ACC112 (cell line): ENCODE data around the gene RAB5B.

Experiments
- H2AFZ ChIP-seq: fragments of 200-600 bp; sonication (generic); one replicate; pipeline ENCODE4 v1.6.0; 2017; ENCODE audit warnings: antibody characterized with exemption, low read length; ENCODE audit not compliant: unreplicated experiment
- H3K27ac ChIP-seq: fragments of 200-600 bp; sonication (generic); 2 replicates; pipeline ENCODE4 v1.5.1; 2014; ENCODE audit warnings: low read depth, mild to moderate bottlenecking, antibody characterized with exemption, low read length, moderate library complexity
- H3K27me3 ChIP-seq: fragments of 200-600 bp; sonication (generic); 2 replicates; pipeline ENCODE4 v1.6.1; 2014; ENCODE audit warnings: mild to moderate bottlenecking, antibody characterized with exemption, low read length, moderate library complexity, mixed read lengths; ENCODE audit not compliant: insufficient read depth
- H3K36me3 ChIP-seq: fragments of 200-600 bp; sonication (generic); 2 replicates; pipeline ENCODE4 v1.6.1; 2016; ENCODE audit warnings: mild to moderate bottlenecking, antibody characterized with exemption, low read length, moderate library complexity, mixed read lengths; ENCODE audit not compliant: insufficient read depth
- H3K4me1 ChIP-seq: fragments of 200-600 bp; sonication (generic); one replicate; pipeline ENCODE4 v1.6.1; 2016; ENCODE audit warnings: low read length, mixed read lengths; ENCODE audit not compliant: insufficient read depth, unreplicated experiment, control insufficient read depth
- H3K4me3 ChIP-seq: fragments of 200-600 bp; sonication (generic); 2 replicates; pipeline ENCODE4 v1.5.1; 2014; ENCODE audit warnings: mild to moderate bottlenecking, low read depth, low read length
- H3K79me2 ChIP-seq: fragments of 200-600 bp; sonication (generic); one replicate; pipeline ENCODE4 v1.6.0; 2016; ENCODE audit warnings: low read length; ENCODE audit not compliant: control insufficient read depth, unreplicated experiment, insufficient read depth

RAB5B gene

GRCh38 chr12:55942055-55942454, 31.8 kb upstream of the RAB5B start:
- H3K36me3 ChIP-seq: peaks cover 20% of the 10 kb centered on the region
- no peak overlapping the region for H3K4me3 ChIP-seq
- H3K27ac ChIP-seq: no peak overlapping the region

GRCh38 chr12:55942577-55943136, 31.2 kb upstream of the RAB5B start:
- no peak overlapping the region for H3K27ac ChIP-seq
- H3K36me3 ChIP-seq: peaks cover 16% of the 10 kb centered on the region
- peaks cover 10% of the 10 kb centered on the region for H3K4me1 ChIP-seq
- no peak overlapping the region for H3K4me3 ChIP-seq
- no peaks in the 10 kb centered on the region for H3K79me2 ChIP-seq
- H2AFZ ChIP-seq: no peak overlapping the region
- H3K27me3 ChIP-seq: no peaks in the 10 kb centered on the region

More at GRCh38 chr12:55942055-55942454, 31.8 kb upstream of the RAB5B start:
- H2AFZ ChIP-seq: no peak overlapping the region
- no peaks in the 10 kb centered on the region for H3K27me3 ChIP-seq
- peaks cover 15% of the 10 kb centered on the region for H3K4me1 ChIP-seq
- no peaks in the 10 kb centered on the region for H3K79me2 ChIP-seq

- Histone ChIP-seq H3K27ac (no peak overlapping the region), H3K79me2 (no peaks in the 10 kb centered on the region), H2AFZ (no peak overlapping the region), H3K36me3 (peaks cover 13% of the 10 kb centered on the region), H3K4me3 (no peak overlapping the region), H3K4me1 (no peaks in the 10 kb centered on the region), H3K27me3 (no peaks in the 10 kb centered on the region)
Observed at GRCh38 chr12:55946553-55946952, 27.3 kb upstream of the RAB5B start.

GRCh38 chr12:55955344-55955743, 18.5 kb upstream of the RAB5B start:
- H3K79me2 ChIP-seq: no peaks in the 10 kb centered on the region
- H3K27ac ChIP-seq: no peak overlapping the region
- no peaks in the 10 kb centered on the region for H3K27me3 ChIP-seq
- H3K4me3 ChIP-seq: no peak overlapping the region
- H2AFZ ChIP-seq: no peak overlapping the region
- H3K36me3 ChIP-seq: peaks cover 10% of the 10 kb centered on the region
- peaks cover 10% of the 10 kb centered on the region for H3K4me1 ChIP-seq

- H3K27me3 ChIP-seq: no peaks in the 10 kb centered on the region
- no peak overlapping the region for H2AFZ ChIP-seq
- H3K27ac ChIP-seq: no peak overlapping the region
- peaks cover 10% of the 10 kb centered on the region for H3K36me3 ChIP-seq
- H3K4me1 ChIP-seq: peaks cover 10% of the 10 kb centered on the region
- H3K4me3 ChIP-seq: no peak overlapping the region
- H3K79me2 ChIP-seq: no peaks in the 10 kb centered on the region
Observed at GRCh38 chr12:55955800-55956508, 17.9 kb upstream of the RAB5B start.

GRCh38 chr12:55957106-55957859, 16.6 kb upstream of the RAB5B start:
- no peak overlapping the region for H3K27ac ChIP-seq
- H3K79me2 ChIP-seq: no peaks in the 10 kb centered on the region
- H2AFZ ChIP-seq: no peak overlapping the region
- H3K27me3 ChIP-seq: no peaks in the 10 kb centered on the region
- no peak overlapping the region for H3K4me3 ChIP-seq
- peaks cover 10% of the 10 kb centered on the region for H3K4me1 ChIP-seq
- H3K36me3 ChIP-seq: no peaks in the 10 kb centered on the region

GRCh38 chr12:55963760-55964159, 10.1 kb upstream of the RAB5B start:
- Histone ChIP-seq H3K4me3 (no peak overlapping the region), H3K36me3 (peaks cover 4% of the 10 kb centered on the region; the same call in 1 of the 2 replicates), H3K27ac (no peak overlapping the region), H3K79me2 (peaks cover 21% of the 10 kb centered on the region), H2AFZ (no peak overlapping the region), H3K4me1 (peaks cover 16% of the 10 kb centered on the region), H3K27me3 (no peaks in the 10 kb centered on the region)

- Histone ChIP-seq H3K36me3 (peaks cover 7% of the 10 kb centered on the region; the same call in 1 of the 2 replicates), H2AFZ (no peak overlapping the region), H3K27me3 (no peaks in the 10 kb centered on the region), H3K4me1 (peaks cover 27% of the 10 kb centered on the region), H3K27ac (no peak overlapping the region), H3K79me2 (peaks cover 32% of the 10 kb centered on the region), H3K4me3 (no peak overlapping the region)
Observed at GRCh38 chr12:55965240-55965639, 8.6 kb upstream of the RAB5B start.

- H3K36me3 ChIP-seq: peaks cover 10% of the 10 kb centered on the region; the same call in 1 of the 2 replicates
- peak within 1 kb of the TSS; percentile 90 for H3K4me3 ChIP-seq
- H3K27me3 ChIP-seq: no peaks in the 10 kb centered on the region
- H3K27ac ChIP-seq: peak within 1 kb of the TSS; percentile 98
- peaks cover 36% of the 10 kb centered on the region for H3K79me2 ChIP-seq
- H3K4me1 ChIP-seq: peaks cover 34% of the 10 kb centered on the region
- peak within 1 kb of the TSS; percentile 69 for H2AFZ ChIP-seq
Observed at GRCh38 chr12:55965941-55966407, 7.9 kb upstream of the RAB5B start, which contains the start of gene PMEL. PMEL (minus strand) TSS chr12:55966042; CDS start chr12:55966011, 31 bp downstream.

GRCh38 chr12:55966408-55967281, 7.2 kb upstream of the RAB5B start, which contains the start of gene CDK2:
CDK2 (plus strand) TSS chr12:55966830; CDS start chr12:55967009, 179 bp downstream.
- H2AFZ ChIP-seq: peak within 1 kb of the TSS; percentile 69
- H3K27ac ChIP-seq: peak within 1 kb of the TSS; percentile 98
- H3K36me3 ChIP-seq: peaks cover 16% of the 10 kb centered on the region; the same call in 1 of the 2 replicates
- H3K4me3 ChIP-seq: peak within 1 kb of the TSS; percentile 90
- peaks cover 36% of the 10 kb centered on the region for H3K79me2 ChIP-seq
- H3K4me1 ChIP-seq: peaks cover 41% of the 10 kb centered on the region
- no peaks in the 10 kb centered on the region for H3K27me3 ChIP-seq
